Fibroblast of the aortic adventitia (primary cell): ENCODE results near the gene SDK2. TPM values are rescaled to one million over a fixed set of nuclear protein-coding genes. Genes with fewer than 3 reads are reported as not detected.

Source experiments
- DNase-seq: peaks from one replicate; pipeline ENCODE4 v3.0.0-alpha.2; 2010; ENCODE audit warnings: low read depth
- H3K4me3 ChIP-seq: 2 replicates; pipeline ENCODE4 v1.5.1; 2011; ENCODE audit warnings: low read depth, mild to moderate bottlenecking, control low read depth, low read length, moderate library complexity
- total RNA-seq: library from RNA; depleted of rRNA; stranded (reverse); fragments of >200 nt; gene quantifications from 2 replicates; pipeline ENCODE4 v1.2.3, GENCODE V29; 2012; ENCODE audit warnings: low replicate concordance
- TF ChIP-seq, protein P1 (sequence below): IDR thresholded peaks from 2 replicates; pipeline ENCODE4 v1.5.1; 2011; ENCODE audit warnings: mild to moderate bottlenecking, low read length, control low read depth, inconsistent platforms; ENCODE audit not compliant: insufficient read depth

The SDK2 gene
- total RNA-seq, 1 donor, result not detected

DNA sequence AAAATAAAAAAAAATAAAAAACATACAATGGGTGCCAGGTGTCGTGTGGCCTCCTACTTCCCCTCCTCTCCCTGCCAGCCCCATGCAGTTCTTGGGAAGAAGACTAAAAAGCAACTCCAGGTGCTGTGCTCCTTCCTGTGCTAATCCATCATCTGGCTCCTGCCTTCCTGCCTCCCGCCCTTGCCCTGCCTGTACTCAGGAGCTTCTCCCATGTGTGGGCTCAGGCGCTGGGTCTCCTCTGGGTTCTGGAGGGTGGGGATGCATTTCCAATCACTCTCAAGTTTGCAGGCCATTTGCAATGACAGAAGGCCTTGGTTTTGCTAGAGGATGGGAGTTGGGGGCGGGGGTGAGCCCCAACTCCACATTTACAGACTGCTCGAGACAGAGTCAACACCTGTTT lies 122.9 kb downstream of the SDK2 start:
- TF ChIP-seq, protein P1, sequence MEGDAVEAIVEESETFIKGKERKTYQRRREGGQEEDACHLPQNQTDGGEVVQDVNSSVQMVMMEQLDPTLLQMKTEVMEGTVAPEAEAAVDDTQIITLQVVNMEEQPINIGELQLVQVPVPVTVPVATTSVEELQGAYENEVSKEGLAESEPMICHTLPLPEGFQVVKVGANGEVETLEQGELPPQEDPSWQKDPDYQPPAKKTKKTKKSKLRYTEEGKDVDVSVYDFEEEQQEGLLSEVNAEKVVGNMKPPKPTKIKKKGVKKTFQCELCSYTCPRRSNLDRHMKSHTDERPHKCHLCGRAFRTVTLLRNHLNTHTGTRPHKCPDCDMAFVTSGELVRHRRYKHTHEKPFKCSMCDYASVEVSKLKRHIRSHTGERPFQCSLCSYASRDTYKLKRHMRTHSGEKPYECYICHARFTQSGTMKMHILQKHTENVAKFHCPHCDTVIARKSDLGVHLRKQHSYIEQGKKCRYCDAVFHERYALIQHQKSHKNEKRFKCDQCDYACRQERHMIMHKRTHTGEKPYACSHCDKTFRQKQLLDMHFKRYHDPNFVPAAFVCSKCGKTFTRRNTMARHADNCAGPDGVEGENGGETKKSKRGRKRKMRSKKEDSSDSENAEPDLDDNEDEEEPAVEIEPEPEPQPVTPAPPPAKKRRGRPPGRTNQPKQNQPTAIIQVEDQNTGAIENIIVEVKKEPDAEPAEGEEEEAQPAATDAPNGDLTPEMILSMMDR, result no peak
- no peak for DNase-seq

DNA sequence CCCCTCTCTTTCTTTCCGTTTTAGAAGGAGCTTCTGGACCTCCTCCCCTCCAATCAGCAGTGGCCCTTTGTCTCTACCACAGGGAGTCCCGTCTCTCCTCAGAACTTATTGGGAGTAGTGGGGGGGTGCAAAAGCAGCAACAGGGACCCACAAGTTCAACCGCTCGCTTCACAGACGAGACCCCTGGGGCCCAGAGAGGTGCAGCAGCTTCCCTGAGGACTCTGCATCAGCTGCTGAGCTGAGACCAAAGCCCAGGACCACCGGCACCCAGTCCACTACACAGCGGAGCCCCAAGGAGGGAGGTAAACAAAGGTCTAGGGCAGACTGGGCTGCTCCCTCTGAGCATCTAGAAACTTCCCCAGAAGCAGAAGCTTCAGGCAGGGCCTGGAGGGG lies 123.9 kb downstream of the SDK2 start:
- DNase-seq, result no peak
- TF ChIP-seq, protein P1, result no peak

More for the DNA sequence above, 122.9 kb downstream of the SDK2 start:
- H3K4me3 ChIP-seq, result no peak overlapping the region

GRCh38 chr17:73519714-73520368 lies 124.4 kb downstream of the SDK2 start:
- TF ChIP-seq, protein P1, result no peak

More for the DNA sequence above, 123.9 kb downstream of the SDK2 start:
- no peak overlapping the region for H3K4me3 ChIP-seq

DNA sequence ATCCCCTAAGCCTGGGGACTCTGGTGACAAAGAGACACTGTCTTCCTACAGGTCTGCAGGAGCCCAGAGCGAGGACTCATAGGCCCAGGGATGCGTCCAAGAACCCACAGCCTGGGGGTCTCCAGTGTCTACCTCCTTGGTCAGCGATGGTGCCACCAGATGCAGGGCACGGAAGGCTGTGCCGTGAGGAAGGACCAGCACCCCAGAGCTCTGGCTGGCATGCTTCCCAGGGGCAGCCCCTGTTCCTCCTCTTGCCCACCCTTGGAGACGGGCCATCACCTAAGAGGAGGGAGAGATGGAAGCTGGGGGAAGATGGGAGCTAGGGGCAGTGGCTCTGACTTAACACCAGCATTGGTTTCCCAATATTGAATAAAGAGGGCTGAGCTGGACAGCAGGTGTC lies 125.2 kb downstream of the SDK2 start:
- TF ChIP-seq, protein P1, result no peak
- no peak for DNase-seq
- H3K4me3 ChIP-seq, result no peak overlapping the region

More at GRCh38 chr17:73519714-73520368, 124.4 kb downstream of the SDK2 start:
- no peak overlapping the region for H3K4me3 ChIP-seq
- no peak for DNase-seq

DNA sequence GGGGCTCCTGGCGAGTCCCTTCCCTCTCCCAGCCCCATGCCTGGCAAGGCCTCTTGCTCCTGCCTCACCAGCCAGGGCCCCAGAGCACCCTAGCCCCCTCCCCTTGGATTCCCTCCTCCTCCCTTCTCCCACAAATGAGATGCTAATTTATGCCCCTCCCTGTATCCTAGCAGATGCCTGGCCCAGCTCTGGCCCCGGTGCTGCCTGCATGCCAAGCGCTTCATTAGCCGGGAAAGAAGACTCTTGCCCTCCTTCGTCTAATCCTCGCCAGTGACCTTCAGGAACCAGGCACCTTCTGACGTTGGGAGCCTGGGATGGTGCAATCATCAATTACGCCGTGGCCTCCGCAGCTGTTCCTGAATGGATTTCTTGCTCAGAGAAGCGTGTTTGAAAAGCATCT lies 127.8 kb downstream of the SDK2 start:
- H3K4me3 ChIP-seq, result no peak overlapping the region
- TF ChIP-seq, protein P1, result no peak

DNA sequence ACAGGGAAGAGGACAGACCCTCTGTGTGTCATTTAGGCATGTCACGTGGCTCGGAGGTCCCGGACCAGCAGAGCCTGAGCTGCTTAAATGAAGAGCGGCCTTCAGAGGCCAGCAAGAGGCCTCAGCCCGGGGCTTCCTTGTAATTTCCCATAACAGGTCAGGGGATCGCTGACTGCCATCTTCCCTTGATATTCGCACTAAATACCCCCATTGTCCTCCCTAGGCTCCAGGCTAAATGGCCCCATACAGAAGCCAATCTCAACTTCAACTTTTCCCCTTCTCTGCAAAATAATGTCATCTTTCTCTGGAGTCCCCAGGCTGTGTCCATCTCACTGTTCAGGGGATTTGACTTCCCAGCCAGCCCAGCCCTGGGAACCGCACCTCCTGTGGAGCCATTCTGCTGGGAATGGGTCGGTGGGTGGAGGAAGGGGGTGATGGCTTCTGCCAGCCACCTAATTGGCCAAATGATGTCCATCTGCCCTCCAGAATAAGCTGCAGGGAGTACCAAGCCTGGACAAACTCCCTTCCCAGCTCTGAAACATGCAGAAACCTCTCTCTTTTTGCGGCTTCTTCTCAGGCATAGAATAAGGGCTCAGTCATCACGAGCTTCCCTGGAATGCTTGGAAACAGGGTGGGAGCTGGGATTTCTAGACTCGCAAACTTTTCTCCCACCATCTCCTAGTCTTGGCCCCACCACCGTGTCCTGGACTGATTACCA lies 129.9 kb downstream of the SDK2 start:
- H3K4me3 ChIP-seq, result no peak overlapping the region
- DNase-seq, result no peak
- TF ChIP-seq, protein P1, result no peak

More for the DNA sequence above, 127.8 kb downstream of the SDK2 start:
- DNase-seq, result no peak
